HepG2 (cell line): ENCODE results near the gene LGALS3.

Experiments
- CTCF ChIP-seq: sonication (generic); formaldehyde crosslinking; IDR thresholded peaks from 2 replicates; pipeline ENCODE4 v1.5.0; 2020; ENCODE audit warnings: mild to moderate bottlenecking, missing genetic modification reagents, moderate library complexity
- HMG20A ChIP-seq: IDR thresholded peaks from 2 replicates; pipeline ENCODE4 v1.6.1; 2016; ENCODE audit warnings: borderline replicate concordance
- NAIF1 ChIP-seq: sonication (generic); formaldehyde crosslinking; IDR thresholded peaks from 2 replicates; pipeline ENCODE4 v1.5.0; 2020; ENCODE audit warnings: mild to moderate bottlenecking, missing genetic modification reagents, borderline replicate concordance
- POLR2AphosphoS5 ChIP-seq: IDR thresholded peaks from 2 replicates; pipeline ENCODE4 v1.6.1; 2012; ENCODE audit warnings: low read depth, low read length
- THRA ChIP-seq: sonication (generic); formaldehyde crosslinking; IDR thresholded peaks from 2 replicates; pipeline ENCODE4 v1.4.0; 2020; ENCODE audit warnings: missing genetic modification reagents, borderline replicate concordance
- ZFP1 ChIP-seq: IDR thresholded peaks from 2 replicates; pipeline ENCODE4 v1.6.1; 2016

GRCh38 chr14:55153951-55154350, 24.9 kb downstream of the LGALS3 start:
- TF ChIP-seq ZFP1 (CRISPR knock-in tag): no peak
- no peak for TF ChIP-seq CTCF
- TF ChIP-seq NAIF1: no peak
- TF ChIP-seq HMG20A: no peak
- no peak for TF ChIP-seq THRA (CRISPR knock-in tag)
- TF ChIP-seq POLR2AphosphoS5: no peak
